Mammary epithelial cell (primary cell): Measurements from ENCODE around the gene PATJ.

Experiments used
- EZH2 ChIP-seq: IDR thresholded peaks from 2 replicates; pipeline ENCODE4 v1.6.1; 2012; ENCODE audit warnings: low read length, inconsistent platforms, borderline replicate concordance
- TF ChIP-seq, protein P1 (sequence below), 2 donors: IDR thresholded peaks in 1 of 2; conservative IDR thresholded peaks in 1 of 2; 2 replicates each; pipeline ENCODE4 v1.5.1; 2011 to 2012; ENCODE audit warnings: inconsistent platforms in 2 of 2, low read length in 2 of 2, mild to moderate bottlenecking in 2 of 2, control low read depth in 1 of 2, low read depth in 1 of 2; ENCODE audit not compliant: insufficient read depth in 1 of 2; ENCODE audit errors: extremely low read depth in 1 of 2

DNA sequence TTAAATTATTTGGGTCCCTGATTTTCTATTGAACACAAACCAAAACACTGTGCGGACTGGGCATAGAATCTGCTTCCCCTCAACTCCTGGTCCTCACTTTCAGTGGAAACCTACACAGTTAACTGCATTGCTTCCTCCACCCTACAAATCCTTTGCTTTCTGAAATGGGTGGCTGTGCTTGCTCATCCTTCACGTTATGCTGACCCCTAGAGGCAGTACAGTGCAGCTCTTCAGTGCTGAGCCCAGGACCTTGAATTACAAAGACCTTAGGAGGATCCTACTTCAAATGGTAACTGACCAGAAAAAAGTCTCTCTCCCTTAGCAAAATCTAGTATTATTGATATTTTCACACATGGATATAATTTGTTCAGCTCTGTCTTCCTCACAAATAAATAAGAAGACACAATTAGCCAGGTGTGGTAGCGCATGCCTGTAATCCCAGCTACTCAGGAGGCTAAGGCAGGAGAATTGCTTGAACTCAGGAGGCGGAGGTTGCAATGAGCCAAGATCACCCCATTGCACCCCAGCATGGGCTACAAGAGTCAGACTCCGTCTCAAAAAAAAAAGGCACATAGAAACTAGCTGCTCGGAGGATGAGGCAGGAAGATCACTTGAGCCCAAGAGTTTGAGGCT, 388.9 kb downstream of the PATJ start:
- TF ChIP-seq, protein P1, sequence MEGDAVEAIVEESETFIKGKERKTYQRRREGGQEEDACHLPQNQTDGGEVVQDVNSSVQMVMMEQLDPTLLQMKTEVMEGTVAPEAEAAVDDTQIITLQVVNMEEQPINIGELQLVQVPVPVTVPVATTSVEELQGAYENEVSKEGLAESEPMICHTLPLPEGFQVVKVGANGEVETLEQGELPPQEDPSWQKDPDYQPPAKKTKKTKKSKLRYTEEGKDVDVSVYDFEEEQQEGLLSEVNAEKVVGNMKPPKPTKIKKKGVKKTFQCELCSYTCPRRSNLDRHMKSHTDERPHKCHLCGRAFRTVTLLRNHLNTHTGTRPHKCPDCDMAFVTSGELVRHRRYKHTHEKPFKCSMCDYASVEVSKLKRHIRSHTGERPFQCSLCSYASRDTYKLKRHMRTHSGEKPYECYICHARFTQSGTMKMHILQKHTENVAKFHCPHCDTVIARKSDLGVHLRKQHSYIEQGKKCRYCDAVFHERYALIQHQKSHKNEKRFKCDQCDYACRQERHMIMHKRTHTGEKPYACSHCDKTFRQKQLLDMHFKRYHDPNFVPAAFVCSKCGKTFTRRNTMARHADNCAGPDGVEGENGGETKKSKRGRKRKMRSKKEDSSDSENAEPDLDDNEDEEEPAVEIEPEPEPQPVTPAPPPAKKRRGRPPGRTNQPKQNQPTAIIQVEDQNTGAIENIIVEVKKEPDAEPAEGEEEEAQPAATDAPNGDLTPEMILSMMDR (conservative IDR thresholded peaks at IDR 0.05 in 1 of 2, IDR thresholded peaks at IDR 0.05 in 1 of 2; ENCODE audit: extremely low read depth in 1 of 2, insufficient read depth in 1 of 2, low read depth in 1 of 2, low read length in 2 of 2) = peak; percentile 93 to 97
- TF ChIP-seq EZH2 = no peak
